HG02840 (cell line): ENCODE measurements around the gene KLK13.
A peak's percentile ranks its signal among the peaks of the same experiment; 100 is the strongest.

Source experiments
- ATAC-seq: cut with Tn5 transposase; IDR thresholded peaks from one replicate; pipeline ENCODE4 v1.9.1; 2021; ENCODE audit warnings: mild to moderate bottlenecking, moderate library complexity, moderate number of reproducible peaks; ENCODE audit not compliant: unreplicated experiment, low FRiP score

KLK13 gene

GRCh38 chr19:51064534-51065220, at the start of gene KLK13:
TSS of gene KLK13 (minus strand) at chr19:51065092. CDS start at chr19:51065067, 25 bp downstream.
- no peak for ATAC-seq

DNA sequence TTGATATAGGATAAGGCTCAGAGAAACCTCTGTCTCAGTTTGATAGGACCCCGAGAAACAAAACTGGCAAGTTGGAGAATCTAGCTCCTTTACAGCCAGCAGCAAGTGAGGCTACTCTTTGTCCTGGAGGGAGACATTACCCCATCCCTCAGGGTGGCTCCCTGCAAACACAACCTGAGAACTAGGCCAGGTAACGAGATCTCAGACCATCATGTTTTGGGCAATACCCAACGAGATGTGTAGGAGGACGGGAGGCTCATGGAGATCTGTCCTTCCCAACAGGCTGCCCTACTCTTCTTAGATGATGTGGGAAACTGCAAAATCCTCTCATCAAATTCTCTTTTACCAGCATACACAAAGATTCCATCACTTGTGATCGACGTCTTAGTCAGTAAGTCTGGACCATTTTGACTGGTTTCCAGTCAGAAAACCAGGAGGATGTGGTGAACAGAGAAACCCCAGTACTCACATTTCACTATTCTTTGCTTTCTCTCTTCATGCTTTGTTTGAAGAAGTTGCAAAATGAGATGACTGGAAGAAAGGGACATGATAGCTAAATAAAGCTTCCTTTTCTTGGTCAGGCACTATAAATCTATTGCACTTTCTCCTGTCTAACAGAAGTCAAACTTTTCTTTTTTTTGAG, 49.3 kb upstream of the KLK13 start:
- no peak for ATAC-seq

GRCh38 chr19:51111606-51112005, 46.7 kb upstream of the KLK13 start:
- ATAC-seq, result no peak

- ATAC-seq, result no peak
Observed at GRCh38 chr19:51110666-51110971, 45.7 kb upstream of the KLK13 start.

GRCh38 chr19:51108805-51109146, 43.9 kb upstream of the KLK13 start:
- ATAC-seq, result peak; percentile 34

GRCh38 chr19:51108066-51108804, 43.3 kb upstream of the KLK13 start, which contains the start of gene CTU1:
TSS of gene CTU1 (minus strand) at chr19:51108409. CDS start at chr19:51104569, 3,840 bp downstream.
- peak; percentile 98 for ATAC-seq

GRCh38 chr19:51107406-51108065, 42.6 kb upstream of the KLK13 start:
- no peak for ATAC-seq

GRCh38 chr19:51103926-51104341, 39.0 kb upstream of the KLK13 start:
- ATAC-seq, result no peak

GRCh38 chr19:51102991-51103390, 38.1 kb upstream of the KLK13 start:
- ATAC-seq, result no peak

DNA sequence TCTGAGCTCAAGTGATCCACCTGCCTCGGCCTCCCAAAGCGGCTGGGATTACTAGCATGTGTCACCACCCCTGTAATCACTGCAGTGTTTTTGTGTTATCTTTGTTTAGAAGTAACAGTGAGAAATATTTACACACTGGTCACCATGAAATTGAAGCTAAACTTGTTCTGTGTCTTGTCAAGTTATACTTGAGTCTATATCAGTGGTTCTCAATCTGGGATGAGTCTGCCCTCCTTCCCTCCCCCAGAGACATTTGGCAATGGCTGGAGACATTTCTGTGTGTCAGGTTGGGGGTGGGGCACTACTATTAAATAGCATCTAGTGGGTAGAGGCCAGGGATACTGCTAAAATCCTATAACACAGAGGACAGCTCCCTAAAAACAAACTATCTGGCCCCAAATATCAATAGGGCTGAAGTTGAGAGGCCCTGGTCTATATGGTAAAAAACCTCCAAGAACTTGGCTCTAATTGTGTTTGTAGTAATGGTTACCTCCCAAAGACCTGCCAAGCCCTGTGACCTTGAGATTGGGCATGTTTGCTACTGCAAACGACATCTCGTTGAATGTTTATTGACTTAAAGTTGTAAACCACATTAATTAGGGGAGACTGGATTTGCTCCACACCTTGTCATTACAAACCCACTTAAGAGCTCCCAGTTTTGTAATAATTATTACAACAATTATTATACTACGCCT, 36.4 kb upstream of the KLK13 start:
- no peak for ATAC-seq

- no peak for ATAC-seq
Observed at GRCh38 chr19:51100601-51101000, 35.7 kb upstream of the KLK13 start.

GRCh38 chr19:51099047-51099382, 34.1 kb upstream of the KLK13 start:
- no peak for ATAC-seq

- ATAC-seq, result no peak
Observed at GRCh38 chr19:51098365-51099046, 33.6 kb upstream of the KLK13 start.

- no peak for ATAC-seq
Observed at GRCh38 chr19:51097796-51098195, 32.9 kb upstream of the KLK13 start.

DNA sequence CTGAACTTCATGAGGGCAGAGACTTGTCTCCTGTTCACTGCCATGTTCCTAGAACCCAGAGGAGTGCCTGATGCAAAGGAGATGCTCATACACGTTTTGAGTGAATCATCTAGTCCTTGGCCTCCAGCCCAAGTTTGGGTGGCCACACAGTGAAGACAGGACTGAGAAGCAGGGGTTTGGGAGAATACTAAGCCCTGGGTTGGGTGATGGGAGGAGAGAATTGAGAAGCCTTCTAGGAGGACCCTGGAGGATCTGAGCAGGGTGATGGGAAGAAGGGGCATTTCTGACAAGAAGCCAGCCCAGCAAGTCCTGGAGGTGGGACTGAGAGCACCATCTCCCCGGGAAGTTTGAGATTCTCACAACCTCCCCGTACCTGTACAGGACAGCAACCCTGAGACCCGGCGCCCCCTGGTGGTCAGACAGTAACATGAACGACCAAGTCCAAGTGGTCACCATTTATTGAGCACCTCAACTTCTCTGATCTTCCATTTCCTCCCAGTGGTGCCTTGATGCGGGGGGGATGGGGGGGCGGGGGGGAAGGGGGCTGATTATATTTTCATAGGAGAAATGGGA, 32.4 kb upstream of the KLK13 start:
- no peak for ATAC-seq

DNA sequence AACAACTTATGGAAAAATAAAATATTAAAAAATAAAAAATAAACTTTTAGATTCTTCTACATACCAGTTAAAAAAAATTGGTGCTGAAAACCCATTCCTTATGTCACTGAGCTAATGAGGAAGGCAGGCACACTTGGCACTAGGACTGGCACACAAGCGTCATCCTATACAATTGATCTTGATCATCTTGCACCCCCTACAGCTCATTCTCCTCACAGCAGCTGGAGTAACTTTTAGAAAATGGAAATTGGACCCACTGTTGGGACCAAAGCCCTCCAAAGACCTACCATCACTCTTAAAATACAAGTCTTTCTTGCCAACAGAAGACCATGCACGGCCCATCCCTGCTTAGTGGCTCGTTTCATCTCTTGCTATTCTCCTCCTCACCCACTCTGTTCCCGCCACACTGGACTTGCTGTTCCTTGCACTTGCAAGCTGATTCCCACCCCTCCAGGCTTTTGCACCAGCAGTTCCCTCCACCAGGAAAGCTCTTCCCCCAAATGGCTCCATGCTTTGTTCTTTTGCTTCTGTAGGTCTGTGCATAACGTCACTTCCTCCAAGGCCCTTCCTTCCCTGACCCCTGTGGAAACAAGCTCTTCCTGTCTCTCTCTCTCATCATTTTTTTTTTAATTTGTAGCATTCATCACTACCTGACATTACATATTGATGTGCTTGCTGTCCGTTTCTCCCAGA, 31.7 kb upstream of the KLK13 start:
- ATAC-seq, result no peak

DNA sequence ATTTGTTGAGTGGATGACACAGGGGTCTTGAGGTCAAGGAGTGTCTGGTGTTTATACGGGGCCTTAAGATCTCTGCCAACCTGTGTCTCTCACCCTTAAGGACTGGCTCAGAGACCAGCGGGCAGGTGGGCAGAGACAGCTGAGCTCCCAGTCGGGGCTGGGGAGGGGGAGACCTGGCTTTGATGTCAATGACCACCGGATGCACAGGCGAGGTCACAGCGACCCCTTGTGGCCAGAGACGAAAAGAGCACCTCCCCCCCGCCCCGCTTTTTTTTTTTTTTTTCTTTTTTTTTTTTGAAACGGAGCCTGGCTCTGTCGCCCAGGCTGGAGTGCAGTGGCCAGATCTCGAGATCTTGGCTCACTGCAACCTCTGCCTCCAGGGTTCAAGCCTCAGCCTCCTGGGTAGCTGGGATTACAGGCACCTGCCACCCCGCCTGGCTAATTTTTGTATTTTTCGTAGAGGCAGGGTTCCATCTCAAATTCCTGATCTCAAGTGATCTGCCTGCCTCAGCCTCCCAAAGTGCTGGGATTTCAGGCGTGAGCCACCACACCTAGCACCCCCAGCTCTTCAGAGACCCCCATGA, 29.9 kb upstream of the KLK13 start:
- ATAC-seq, result no peak

GRCh38 chr19:51093510-51094345, 28.8 kb upstream of the KLK13 start:
- ATAC-seq, result no peak
